Measurements from ENCODE around the gene RAB36. TPM values are rescaled to one million over a fixed set of nuclear protein-coding genes. Genes with fewer than 3 reads are reported as not detected.

RAB36 gene
- total RNA-seq, 1 donor from 2014 or later, result 0.70 TPM

DNA sequence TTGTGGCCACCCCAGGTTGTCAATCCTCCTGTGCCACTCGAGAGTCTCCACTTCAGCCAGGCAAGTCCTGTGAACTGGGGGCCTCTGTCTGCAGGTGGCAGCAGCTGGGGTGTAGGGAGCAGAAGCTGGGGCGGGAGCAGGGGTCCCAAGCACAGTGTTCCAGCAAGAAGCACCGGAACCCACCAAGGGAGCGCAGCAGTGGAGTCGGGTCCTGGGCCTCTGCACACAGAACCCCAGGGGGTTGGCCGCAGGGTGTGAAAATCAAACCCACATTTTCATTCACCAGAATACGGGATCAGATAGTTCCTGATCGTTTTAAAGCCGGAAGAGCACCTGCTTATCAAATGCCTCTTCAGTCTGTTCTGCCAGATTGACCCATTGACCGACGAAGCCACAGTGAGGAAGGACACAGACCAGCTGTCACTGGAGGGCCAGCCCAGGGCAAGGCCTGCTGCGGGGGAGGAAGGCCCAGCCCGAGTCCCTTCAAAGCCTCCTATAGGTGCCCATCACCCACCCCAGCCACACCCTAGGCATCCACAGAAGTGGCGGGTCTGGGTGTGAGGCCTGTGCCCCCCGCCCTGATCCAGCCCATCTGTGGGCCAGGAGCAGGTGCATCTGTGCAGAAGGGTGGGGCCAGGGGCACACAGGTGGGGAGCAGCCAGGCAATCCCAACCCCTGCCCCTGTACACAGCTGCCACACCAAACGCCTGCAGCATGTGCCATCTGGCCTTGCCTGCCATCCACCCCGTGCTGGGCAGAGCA is 37.6 kb upstream of the RAB36 start:
- intact Hi-C loops (cut with DNase I), result no loop called here
- DNase-seq (ENCODE audit: low spot score), result no peak

DNA sequence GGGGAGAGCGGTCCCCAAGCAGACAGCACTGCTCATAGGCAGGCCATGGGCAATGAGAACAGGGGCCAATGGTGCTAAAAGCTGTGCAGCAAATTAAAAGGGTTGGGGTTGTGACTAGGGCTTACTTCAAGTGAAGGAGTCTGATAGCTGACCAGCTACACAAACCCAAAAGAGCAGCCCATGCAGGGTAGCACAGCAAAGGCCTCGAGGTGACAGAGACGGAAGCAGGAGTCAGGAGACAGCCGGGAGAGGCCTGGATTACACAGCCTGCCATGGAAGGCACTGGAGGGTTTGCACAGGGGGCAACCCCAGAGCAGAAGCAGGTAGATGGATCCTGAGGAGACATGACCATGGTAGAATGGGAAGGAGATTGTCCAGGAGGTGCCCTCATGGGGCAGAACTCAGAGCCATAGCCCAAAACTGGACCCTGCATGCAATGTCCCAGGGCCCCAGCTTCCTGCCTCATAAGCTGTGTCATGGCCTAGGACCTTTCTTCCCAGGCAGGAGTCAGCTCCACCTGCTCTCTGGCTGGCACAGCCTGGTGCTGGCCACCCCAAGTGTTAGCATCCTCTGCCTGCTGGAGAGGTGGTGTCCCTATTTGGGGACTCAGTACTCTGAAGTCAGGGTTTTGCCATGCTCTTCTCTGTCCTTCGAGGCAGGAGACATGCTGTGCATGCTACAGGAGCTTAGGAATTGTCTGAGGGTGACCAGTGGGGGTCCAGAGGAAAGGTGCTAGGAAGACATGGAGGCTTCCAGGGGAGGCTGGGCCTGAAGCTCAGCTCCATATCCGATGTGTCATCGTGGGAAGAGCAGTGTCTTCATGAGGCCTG is 36.8 kb upstream of the RAB36 start:
- no peak for DNase-seq (ENCODE audit: low spot score)
- intact Hi-C loops (cut with DNase I), result no loop called here

DNA sequence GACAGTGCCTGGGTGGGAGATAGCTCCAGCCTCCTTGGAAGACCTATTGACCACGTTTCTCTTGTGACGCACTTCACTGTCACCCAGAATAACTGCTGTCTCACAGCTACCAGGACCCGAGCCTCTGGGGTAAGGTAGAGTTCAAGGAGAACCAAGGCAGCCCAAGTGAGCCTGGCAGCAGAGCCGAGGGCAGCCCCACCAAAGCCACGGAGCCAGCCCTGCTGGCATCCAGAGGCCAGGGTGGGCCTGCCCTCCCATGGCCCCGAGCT is 36.3 kb upstream of the RAB36 start:
- intact Hi-C loops (cut with DNase I), result no loop called here
- DNase-seq (ENCODE audit: low spot score), result no peak

DNA sequence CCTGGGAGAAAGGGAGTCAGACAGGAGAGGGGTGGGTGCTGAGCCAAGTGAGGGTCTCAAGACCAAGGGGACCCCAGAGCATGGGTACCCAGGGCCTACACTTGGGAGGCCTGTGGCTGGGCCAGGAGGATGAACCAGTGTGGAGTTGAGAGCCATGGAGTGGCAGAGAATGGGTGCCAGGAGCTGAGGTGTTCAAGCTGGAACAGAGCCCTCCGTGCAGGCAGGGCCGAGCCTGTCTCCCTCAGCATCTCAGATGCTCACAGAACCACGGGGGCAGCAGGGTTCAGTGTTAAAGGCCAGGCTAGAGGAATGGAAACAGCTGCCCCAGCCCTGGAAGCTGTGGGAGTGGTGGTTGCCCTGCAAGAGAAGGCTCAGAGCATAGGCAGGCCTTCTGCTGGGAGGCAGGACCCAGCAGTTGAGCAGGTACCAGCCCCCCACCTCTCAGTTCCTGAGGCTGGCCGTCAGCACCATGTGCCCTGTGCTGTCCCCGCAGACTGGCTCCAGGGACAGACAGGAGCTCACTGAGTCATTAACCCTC is 35.8 kb upstream of the RAB36 start:
- intact Hi-C loops (cut with DNase I), result no loop called here
- no peak for DNase-seq (ENCODE audit: low spot score)

DNA sequence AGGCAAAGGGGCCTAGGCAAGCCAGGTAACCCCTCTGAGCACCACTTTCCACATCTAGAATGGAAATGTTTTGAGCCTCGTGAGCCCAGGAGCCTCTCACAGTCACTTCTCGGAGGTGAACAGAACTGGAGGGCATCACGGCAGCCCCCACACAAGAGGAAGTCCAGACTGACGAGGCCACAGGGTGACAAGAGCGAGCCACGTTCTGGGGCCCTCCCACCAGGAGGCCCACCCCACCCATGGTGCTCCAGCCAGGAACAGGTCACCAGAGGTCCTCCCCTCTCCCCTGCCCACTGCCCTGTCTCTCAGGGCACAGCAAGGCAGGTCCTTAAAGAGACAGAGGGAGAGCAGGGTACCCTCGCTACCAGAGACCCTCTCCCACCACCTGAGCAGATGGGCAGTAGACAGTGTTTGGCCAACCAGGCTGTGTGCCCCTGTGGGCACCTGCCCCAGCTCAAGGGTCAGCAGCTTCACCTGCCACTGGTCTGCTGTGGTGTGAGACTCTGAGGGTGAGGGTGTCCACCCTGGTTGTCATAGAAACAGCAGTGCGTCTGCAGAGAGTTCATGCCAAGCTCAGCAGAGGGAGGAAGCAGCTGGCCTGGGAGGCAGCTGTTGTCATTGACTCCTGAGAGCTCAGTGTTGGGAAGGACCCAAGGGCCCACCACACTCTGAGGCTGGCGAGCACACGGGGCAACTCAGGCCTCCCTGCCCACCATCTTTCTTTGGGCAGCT is 34.9 kb upstream of the RAB36 start:
- intact Hi-C loops (cut with DNase I), result no loop called here
- DNase-seq (ENCODE audit: low spot score), result no peak

DNA sequence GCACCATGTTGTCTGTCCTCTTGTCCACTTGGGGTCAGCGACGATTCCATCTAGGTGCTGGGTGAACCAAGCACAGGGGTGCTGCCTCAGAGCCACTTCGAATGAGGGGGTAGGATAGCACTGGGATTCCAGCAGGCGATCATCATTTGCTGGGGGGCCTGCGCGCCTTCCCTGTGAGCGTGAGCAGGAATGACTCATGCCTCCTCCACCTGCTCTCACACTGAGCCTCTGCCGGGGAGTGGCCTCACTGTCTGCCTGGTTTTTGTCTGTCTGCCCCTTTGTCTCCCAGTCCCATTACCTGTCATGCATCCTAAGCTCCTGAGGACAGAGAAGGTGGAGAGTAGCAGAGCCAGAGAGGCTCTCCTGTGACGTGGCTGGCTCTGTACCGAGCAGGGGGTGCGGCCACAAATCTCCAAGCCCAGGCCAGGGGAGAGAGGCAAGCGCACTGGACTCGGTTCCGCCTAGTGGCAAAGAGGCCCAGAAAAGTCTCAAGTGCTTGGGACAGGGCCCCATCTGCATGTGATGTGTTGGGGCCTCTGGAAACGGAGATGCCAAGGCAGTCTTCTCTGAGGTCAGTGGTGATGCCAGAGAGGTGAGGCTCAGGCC is 34.3 kb upstream of the RAB36 start:
- no peak for DNase-seq (ENCODE audit: low spot score)

DNA sequence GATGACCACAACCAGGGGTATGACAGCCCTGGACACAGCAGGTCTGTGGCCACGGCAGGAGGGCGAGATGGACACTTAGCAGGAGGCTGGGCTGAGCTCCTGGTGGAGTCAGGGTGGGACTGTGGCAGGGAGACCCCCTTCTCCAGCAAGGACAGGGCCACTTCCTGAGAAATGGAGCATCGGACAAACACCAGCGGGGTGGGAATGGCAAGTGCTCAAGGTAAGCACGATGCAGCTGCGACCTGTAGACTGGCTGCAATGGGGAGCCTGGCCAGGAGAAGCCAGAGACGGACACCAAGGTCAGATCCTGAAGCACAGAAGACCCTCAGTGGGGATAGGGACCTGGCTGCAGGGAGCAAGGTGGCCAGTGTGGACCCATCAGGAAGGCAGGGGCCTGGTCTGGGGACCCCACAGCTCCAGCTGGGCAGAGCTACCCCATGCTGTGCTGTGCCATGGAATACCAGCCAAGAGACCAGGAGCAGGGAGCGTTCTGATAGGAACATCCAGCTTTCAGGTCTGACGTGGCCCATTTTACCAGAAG is 32.7 kb upstream of the RAB36 start:
- intact Hi-C loops (cut with DNase I), result no loop called here
- DNase-seq (ENCODE audit: low spot score), result no peak

More for the DNA sequence above, 34.3 kb upstream of the RAB36 start:
- intact Hi-C loops (cut with DNase I), result no loop called here

DNA sequence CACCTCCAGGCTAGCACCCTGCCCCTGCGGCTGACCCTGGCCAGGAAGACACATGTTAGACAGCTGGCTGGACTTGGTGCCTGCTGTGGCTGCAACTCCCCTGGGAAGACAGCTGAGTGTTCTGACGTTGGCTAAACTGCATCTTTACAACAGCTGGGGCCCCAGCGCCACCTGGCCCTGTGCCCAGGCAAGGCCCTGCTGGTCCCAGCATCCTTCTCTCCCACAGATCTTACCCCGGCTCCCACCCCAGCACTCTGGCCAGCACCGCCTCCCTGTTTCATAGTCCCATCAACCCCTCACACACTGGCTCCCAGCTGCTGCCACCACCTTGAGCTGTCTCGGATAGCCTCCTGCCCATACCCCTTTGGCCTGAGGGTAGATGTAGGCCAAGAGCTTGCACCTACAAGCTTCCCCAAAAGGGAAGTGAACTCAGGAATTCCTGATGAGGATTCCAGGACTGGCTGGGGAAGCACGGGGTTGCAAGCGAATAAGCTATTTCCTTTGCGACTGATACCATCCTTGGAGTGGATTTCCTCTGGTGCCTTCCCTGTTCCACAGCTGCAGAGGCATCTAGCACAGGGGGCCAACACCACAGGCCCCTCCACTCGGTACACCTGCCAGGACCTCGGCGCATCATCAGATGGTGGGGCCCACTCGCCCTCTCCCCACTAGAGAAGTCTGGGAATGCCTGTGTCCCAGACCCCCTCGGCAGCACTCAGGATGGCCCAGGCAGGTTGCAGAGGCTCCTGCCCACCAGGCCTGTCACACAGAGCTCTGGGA is 32.0 kb upstream of the RAB36 start:
- intact Hi-C loops (cut with DNase I), result no loop called here
- no peak for DNase-seq (ENCODE audit: low spot score)

DNA sequence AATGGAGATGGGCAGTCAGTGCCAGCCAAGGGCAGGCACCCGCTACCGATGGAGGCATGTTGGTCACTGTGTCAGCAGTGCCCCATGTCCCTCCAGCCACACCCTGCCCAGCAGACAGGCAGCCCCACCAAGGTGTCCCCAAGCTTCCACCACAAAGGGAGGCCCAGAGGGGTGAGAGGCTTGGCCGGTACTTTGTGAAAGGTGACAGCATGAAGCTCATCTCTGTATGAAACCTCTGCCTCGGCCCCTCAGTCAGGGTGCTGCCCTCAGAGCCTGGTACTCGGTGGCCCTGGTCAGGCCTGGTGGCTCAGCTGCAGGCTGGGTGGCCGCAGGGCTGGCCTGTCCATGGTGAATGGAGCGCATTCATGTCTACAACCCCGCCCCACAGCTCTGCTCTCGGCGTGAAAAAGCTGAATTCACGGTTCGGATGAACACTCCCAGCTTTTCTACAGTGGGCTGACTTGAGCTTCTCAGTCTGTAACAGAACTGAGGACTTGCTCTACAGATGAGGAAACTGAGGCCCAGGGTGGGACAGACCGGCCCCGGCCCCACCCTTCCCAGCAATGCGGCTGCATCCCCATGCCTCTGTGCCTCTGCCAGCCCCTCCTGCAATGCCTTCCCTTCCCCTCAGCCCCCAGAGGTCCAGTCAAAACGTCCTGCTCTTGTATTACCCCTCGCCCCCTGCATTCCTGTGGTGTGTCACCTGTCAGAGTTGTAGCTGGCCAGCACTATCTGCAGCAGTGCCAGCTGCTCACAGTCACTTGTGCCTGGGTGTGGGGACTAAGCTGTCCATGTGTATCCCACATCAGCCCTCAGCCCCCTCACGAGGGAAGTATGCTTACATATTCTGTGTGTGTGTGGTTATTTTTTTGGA is 31.2 kb upstream of the RAB36 start:
- no peak for DNase-seq (ENCODE audit: low spot score)
- intact Hi-C loops (cut with DNase I), result no loop called here

DNA sequence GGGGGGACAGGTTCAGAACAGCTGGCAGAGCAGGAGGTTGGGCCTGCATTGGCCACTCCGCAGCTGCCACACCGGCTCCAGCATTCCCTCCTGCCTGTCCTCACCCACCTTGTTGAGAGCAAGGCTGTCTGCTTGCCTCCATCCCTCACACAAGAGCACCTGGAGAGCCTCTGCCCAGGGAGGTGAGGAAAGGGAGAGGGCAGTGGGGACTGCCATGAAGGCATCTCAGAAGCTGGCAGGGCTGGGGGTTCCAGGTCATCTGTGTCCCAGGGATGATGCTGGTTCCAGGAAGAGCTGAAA is 30.6 kb upstream of the RAB36 start:
- intact Hi-C loops (cut with DNase I), result no loop called here

DNA sequence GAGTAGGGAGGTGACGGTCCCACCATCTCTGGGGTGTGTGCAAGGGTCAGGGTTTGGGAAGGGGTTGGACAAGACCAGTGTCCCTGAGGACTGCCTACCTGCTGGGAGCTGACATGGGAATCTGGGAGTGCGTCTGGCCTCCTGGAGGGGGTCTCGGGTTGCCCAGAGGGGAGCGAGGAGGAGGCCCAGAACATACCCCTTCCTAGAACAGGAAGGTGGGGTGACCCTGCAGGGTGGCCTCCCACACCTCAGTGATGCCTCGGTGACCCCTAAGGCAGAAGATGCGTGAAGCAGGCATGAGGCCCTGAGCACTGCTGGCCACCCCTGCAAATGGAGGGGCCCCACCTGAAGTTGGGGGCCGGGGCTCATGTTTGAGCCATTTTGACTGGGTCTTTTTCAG is 29.9 kb upstream of the RAB36 start:
- DNase-seq (ENCODE audit: low spot score), result no peak
- intact Hi-C loops (cut with DNase I), result no loop called here

More for the DNA sequence above, 30.6 kb upstream of the RAB36 start:
- no peak for DNase-seq (ENCODE audit: low spot score)

DNA sequence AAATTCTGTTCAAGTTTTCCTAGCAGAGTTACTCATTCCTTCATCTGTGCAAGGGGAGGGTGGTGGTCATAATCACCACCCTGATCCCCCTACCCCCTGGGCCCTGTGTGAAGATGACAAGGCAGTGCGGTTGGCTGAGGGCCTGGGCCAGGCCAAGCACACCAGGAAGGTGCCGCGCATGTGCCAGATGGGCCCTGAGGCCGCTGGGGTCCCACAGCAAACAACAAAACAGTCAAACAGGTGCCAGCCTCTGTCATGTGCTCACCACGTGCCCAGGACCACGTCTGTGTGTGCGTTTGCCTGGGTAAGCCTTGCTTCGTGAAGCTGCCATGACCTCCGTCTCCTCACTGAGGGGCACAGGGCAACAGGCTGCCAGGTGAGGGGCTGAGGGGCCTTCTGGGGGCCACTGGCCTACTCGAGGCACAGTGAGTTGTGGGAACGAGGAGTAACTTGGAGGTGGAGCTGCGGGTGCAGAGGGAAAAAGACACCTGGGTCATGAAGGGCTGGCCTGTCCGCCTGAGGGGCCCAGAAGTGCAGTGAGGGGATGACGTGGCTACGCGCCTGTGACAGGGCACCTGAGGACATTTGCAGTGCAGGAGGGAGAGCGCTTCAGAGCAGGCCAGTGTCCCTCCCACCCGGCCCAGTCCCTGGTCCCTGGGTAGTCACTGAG is 29.3 kb upstream of the RAB36 start:
- no peak for DNase-seq (ENCODE audit: low spot score)
- intact Hi-C loops (cut with DNase I), result no loop called here

DNA sequence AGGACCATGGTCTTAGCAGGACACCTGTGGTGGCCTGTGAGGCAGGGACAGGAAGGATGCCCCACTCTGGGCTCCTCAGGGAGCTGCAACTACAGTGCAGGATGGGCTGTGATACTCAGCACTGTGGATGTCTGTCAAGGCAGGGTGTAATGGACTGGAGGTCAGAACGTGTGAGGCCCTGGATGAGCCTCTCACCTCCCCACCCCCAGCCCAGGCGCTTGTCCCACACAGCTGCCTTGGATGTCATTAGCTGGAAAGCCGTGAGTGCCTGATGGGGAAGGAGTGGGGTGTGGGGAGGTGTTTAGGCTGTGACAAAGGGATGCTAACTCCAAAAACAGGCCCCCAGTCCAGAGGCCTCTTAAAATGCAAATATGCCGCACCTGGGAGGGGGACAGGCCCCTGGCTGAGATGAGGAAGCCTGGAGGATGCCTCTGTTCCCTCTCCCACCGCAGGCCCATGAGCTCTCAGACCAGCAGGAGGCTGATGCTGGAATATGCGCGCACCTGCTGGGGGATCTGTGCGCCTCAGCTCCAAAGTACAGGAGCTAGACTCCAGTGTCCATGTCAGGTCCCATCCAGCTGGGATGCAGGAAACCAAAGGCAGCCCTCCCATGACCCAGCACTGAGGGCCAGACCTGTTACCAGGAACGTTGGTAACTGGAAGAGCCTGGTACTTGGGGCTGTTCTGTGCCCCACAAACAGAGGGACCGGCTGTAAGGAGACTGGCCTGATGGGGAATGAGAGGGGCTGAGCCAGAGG is 28.6 kb upstream of the RAB36 start:
- no peak for DNase-seq (ENCODE audit: low spot score)
- intact Hi-C loops (cut with DNase I), result no loop called here

DNA sequence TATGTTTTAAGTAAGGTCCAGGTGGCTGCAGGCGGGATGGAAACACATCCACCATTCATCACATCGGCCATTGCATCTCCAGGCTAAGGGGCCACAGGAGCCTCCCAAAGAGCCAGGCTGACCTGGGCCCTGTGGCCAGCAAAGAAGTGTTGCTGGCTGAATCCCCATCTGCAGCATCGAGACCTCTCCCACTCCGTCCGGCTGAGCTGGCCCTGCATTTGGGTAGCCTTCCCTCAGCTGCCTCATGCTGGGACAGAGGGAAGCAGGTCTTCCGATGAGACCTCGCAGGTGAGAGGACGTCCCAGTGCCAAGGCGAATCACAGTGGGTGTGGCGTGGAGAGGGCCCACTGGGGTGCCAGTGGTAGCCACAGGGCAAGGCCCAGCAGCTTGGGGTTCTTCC is 28.0 kb upstream of the RAB36 start:
- DNase-seq (ENCODE audit: low spot score), result no peak

DNA sequence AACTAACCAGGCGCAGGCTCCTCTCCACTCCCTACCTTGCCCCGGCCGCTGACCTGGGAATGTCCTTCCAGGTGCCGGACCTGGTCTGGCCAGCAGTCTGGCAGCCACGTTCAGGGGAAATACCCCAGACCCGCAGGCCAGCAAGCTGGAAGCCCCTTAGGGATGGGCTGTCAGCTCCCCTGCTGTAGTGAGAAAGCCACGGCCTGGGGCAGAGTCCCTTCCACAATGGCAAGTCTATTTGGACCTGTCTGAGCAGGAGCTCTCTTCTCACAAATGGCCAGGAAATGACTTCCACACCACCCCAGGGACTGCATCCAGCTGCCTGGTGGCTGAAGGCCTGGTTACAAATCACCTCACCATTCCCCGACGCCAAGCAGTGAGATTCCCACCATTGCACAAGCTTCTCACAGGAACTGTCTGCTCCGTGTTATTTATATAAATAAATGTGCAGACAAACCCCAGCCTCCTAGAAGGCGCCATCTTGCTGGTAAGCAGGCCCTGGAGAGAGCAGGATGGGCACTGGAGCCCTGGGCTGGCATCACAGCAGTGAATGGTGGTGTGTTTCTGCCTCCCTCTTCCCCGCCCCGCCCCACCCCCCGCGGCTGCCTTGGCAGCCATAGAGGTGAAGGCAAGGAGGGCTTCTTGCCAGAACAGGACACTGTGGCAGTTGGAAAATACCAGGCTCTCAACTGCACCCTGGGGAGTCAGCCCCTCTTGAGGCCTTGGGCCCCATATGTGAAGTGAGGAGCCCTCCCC is 27.2 kb upstream of the RAB36 start:
- intact Hi-C loops (cut with DNase I), result no loop called here

More for the DNA sequence above, 28.0 kb upstream of the RAB36 start:
- intact Hi-C loops (cut with DNase I), result no loop called here

More for the DNA sequence above, 27.2 kb upstream of the RAB36 start:
- no peak for DNase-seq (ENCODE audit: low spot score)

All from cardiac septum (tissue), 1 donor.